GM12865 (cell line): ENCODE measurements around the gene C17orf58.
A peak's percentile ranks its signal among the peaks of the same experiment; 100 is the strongest.
"Not testable (repeated sequence)": the region's sequence is repeated elsewhere in the genome, so short reads cannot be mapped to it uniquely, and the experiment has no call there.

Experiments
- DNase-seq: peaks from one replicate; pipeline ENCODE4 v3.0.0; 2010; ENCODE audit warnings: low read depth
- H3K4me3 ChIP-seq: 2 replicates; pipeline ENCODE4 v1.5.1; 2011; ENCODE audit warnings: mild to moderate bottlenecking, low read depth, low read length, control low read depth
- CTCF ChIP-seq: IDR thresholded peaks from 2 replicates; pipeline ENCODE4 v1.5.1; 2011; ENCODE audit warnings: low read length, control low read depth, low read depth, inconsistent platforms; ENCODE audit not compliant: insufficient read depth; ENCODE audit errors: missing control alignments

The C17orf58 gene

GRCh38 chr17:67992548-67993152 lies 3.6 kb downstream of the C17orf58 start:
- peak overlapping the region; percentile 66 for H3K4me3 ChIP-seq
- no peak for DNase-seq
- TF ChIP-seq CTCF = no peak

- no peak overlapping the region for H3K4me3 ChIP-seq
- TF ChIP-seq CTCF = no peak
- DNase-seq = no peak
Measured at GRCh38 chr17:67990909-67991308, 5.4 kb downstream of the C17orf58 start.

GRCh38 chr17:67983383-67983688 lies 12.9 kb downstream of the C17orf58 start:
- no peak for TF ChIP-seq CTCF
- DNase-seq = no peak
- H3K4me3 ChIP-seq = no peak overlapping the region

DNA sequence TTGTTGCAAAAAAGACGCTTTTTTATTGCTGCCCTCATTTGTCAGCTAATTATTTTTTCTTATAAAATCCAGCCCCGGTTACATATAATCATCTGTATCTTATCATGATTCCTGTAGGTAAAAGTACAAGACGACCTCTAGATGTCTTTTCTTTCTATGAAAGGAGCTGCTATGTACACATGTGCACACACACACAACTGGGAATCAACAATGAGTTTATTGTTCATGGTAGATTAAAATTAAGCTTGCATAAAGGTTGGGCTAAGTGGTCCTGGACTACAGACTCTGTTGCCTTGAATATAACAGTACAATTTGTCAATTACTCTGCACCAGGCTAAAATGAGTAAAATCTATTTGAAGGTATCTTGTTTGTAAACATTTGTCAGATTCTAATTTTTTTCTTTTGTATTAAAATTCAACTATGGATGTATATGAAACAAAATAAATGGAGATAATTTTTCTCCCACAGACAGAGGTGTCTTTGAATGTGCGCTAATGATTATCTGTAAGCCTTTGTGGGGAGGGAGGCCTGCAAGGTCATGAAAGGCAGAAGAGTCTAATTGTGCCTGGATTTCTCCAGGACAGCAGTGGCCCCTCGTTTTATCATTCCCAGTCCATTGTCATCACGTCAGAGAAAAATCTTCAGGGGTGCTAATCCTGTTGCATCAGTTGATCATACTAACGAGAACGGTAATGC lies 13.4 kb downstream of the C17orf58 start:
- no peak overlapping the region for H3K4me3 ChIP-seq
- no peak for TF ChIP-seq CTCF
- no peak for DNase-seq

GRCh38 chr17:67982034-67982640 lies 14.1 kb downstream of the C17orf58 start:
- H3K4me3 ChIP-seq = no peak overlapping the region
- DNase-seq = no peak
- no peak for TF ChIP-seq CTCF

DNA sequence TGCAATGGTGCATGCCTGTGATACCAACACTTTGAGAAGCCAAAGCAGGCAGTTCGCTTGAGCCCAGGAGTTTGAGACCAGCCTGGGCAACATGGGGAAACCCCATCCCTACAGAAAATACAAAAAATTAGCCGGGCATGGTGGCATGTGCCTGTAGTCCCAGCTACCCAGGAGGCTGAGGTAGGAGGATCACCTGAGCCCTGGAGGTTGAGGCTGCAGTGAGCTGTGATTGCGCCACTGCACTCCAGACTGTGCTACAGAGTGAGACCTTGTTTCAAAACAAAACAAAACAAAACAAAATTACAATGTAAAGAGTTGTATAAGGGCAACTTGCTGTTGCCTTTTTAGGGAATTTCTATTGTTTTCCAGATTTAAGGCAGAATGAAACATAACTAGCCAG lies 15.4 kb downstream of the C17orf58 start:
- H3K4me3 ChIP-seq, DNase-seq: not testable (repeated sequence)

GRCh38 chr17:67980456-67980855 lies 15.8 kb downstream of the C17orf58 start:
- no peak for TF ChIP-seq CTCF
- H3K4me3 ChIP-seq = no peak overlapping the region
- no peak for DNase-seq

- not testable (repeated sequence) for DNase-seq, H3K4me3 ChIP-seq
Measured at GRCh38 chr17:67976306-67976705, 20.0 kb downstream of the C17orf58 start.
